OCI-LY1 (cell line): ENCODE data around the gene PTGES3L.
A peak's percentile ranks its signal among the peaks of the same experiment; 100 is the strongest.

Experiments
- H2AFZ ChIP-seq: fragments of 200-600 bp; sonication (generic), shearing (Covaris generic); 2 replicates; pipeline ENCODE4 v1.6.0; 2014; ENCODE audit warnings: antibody characterized with exemption, mild to moderate bottlenecking, low read length
- H3F3A ChIP-seq: fragments of 200-600 bp; sonication (generic), shearing (Covaris generic); 2 replicates; pipeline ENCODE4 v1.6.0; 2014; ENCODE audit warnings: mild to moderate bottlenecking, antibody characterized with exemption, low read length, moderate library complexity; ENCODE audit not compliant: insufficient read depth
- H3K27ac ChIP-seq: fragments of 200-600 bp; sonication (generic); 2 replicates; pipeline ENCODE4 v1.5.1; 2014; ENCODE audit warnings: low read length, mixed run types, mild to moderate bottlenecking, low read depth; ENCODE audit not compliant: poor library complexity, severe bottlenecking
- H3K27me3 ChIP-seq: fragments of 200-600 bp; sonication (generic); 2 replicates; pipeline ENCODE4 v1.6.0; 2014; ENCODE audit warnings: antibody characterized with exemption, mild to moderate bottlenecking, low read length, moderate library complexity; ENCODE audit not compliant: insufficient read depth
- H3K36me3 ChIP-seq: fragments of 200-600 bp; sonication (generic); 2 replicates; pipeline ENCODE4 v1.6.1; 2014; ENCODE audit warnings: mild to moderate bottlenecking, antibody characterized with exemption, low read length, moderate library complexity, mixed read lengths; ENCODE audit not compliant: insufficient read depth
- H3K4me1 ChIP-seq: fragments of 200-600 bp; sonication (generic); 2 replicates; pipeline ENCODE4 v1.5.1; 2014; ENCODE audit warnings: mild to moderate bottlenecking, low read length, moderate library complexity; ENCODE audit not compliant: insufficient read depth, severe bottlenecking
- H3K4me2 ChIP-seq: fragments of 200-600 bp; sonication (generic), shearing (Covaris generic); 2 replicates; pipeline ENCODE4 v1.6.1; 2014; ENCODE audit warnings: low read length
- H3K4me3 ChIP-seq: fragments of 200-600 bp; sonication (generic); 2 replicates; pipeline ENCODE4 v1.5.1; 2014; ENCODE audit warnings: low read length, low read depth, mild to moderate bottlenecking, mixed read lengths; ENCODE audit not compliant: poor library complexity, severe bottlenecking
- H3K79me2 ChIP-seq: fragments of 200-600 bp; shearing (Covaris generic); 2 replicates; pipeline ENCODE4 v1.6.1; 2016; ENCODE audit warnings: mixed run types, low read length, mixed read lengths; ENCODE audit not compliant: insufficient read depth
- H3K9ac ChIP-seq: fragments of 200-600 bp; sonication (generic), shearing (Covaris generic); 2 replicates; pipeline ENCODE4 v1.6.1; 2014; ENCODE audit warnings: mild to moderate bottlenecking, low read length, mixed read lengths
- H3K9me2 ChIP-seq: fragments of 200-600 bp; sonication (generic), shearing (Covaris generic); 2 replicates; pipeline ENCODE4 v1.6.1; 2014; ENCODE audit warnings: low read depth, mild to moderate bottlenecking, low read length, mixed read lengths
- H3K9me3 ChIP-seq: fragments of 200-600 bp; shearing (Covaris generic); 2 replicates; pipeline ENCODE4 v1.6.1; 2014; ENCODE audit warnings: low read length, mixed read lengths
- H4K20me1 ChIP-seq: fragments of 200-600 bp; sonication (generic), shearing (Covaris generic); 2 replicates; pipeline ENCODE4 v1.6.0; 2016; ENCODE audit warnings: mild to moderate bottlenecking, low read length; ENCODE audit not compliant: insufficient read depth
- CTCF ChIP-seq: fragments of 200-600 bp; sonication (generic), shearing (Covaris generic); IDR thresholded peaks from 2 replicates; pipeline ENCODE4 v1.5.1; 2017; ENCODE audit warnings: mild to moderate bottlenecking, antibody characterized with exemption, low read length, moderate library complexity, mixed read lengths
- EZH2 ChIP-seq: fragments of 200-600 bp; sonication (generic), shearing (Covaris generic); IDR thresholded peaks from 2 replicates; pipeline ENCODE4 v1.8.0; 2017; ENCODE audit warnings: borderline replicate concordance, mixed run types, mild to moderate bottlenecking, antibody characterized with exemption, low read length, moderate library complexity, mixed read lengths

PTGES3L gene

GRCh38 chr17:42946812-42947211 lies 33.1 kb downstream of the PTGES3L start:
- no peak overlapping the region for H3K27ac ChIP-seq
- no peaks in the 10 kb centered on the region for H3K79me2 ChIP-seq
- no peaks in the 10 kb centered on the region for H3K27me3 ChIP-seq
- H4K20me1 ChIP-seq = no peaks in the 10 kb centered on the region
- H3K36me3 ChIP-seq = peaks cover 34% of the 10 kb centered on the region
- H3F3A ChIP-seq = no peaks in the 10 kb centered on the region
- no peak overlapping the region for H3K4me2 ChIP-seq
- no peaks in the 10 kb centered on the region for H3K4me1 ChIP-seq
- H2AFZ ChIP-seq = no peak overlapping the region
- TF ChIP-seq CTCF = no peak
- TF ChIP-seq EZH2 = no peak
- H3K9ac ChIP-seq = no peak overlapping the region
- no peak overlapping the region for H3K4me3 ChIP-seq
- H3K9me2 ChIP-seq = no peaks in the 10 kb centered on the region
- no peaks in the 10 kb centered on the region for H3K9me3 ChIP-seq

- Histone ChIP-seq H3K4me1 (no peaks in the 10 kb centered on the region), H4K20me1 (no peaks in the 10 kb centered on the region), H3K27ac (no peak overlapping the region), H3K36me3 (peaks cover 10% of the 10 kb centered on the region; the same call in 1 of the 2 replicates), H3K9ac (no peak overlapping the region), H3K4me3 (no peak overlapping the region), H3K79me2 (no peaks in the 10 kb centered on the region), H3K27me3 (no peaks in the 10 kb centered on the region), H3F3A (no peaks in the 10 kb centered on the region), H3K4me2 (no peak overlapping the region), H3K9me3 (no peaks in the 10 kb centered on the region), H3K9me2 (no peaks in the 10 kb centered on the region), H2AFZ (no peak overlapping the region)
- TF ChIP-seq CTCF (no peak), EZH2 (no peak)
Measured at GRCh38 chr17:42944211-42944610, 35.7 kb downstream of the PTGES3L start.

DNA sequence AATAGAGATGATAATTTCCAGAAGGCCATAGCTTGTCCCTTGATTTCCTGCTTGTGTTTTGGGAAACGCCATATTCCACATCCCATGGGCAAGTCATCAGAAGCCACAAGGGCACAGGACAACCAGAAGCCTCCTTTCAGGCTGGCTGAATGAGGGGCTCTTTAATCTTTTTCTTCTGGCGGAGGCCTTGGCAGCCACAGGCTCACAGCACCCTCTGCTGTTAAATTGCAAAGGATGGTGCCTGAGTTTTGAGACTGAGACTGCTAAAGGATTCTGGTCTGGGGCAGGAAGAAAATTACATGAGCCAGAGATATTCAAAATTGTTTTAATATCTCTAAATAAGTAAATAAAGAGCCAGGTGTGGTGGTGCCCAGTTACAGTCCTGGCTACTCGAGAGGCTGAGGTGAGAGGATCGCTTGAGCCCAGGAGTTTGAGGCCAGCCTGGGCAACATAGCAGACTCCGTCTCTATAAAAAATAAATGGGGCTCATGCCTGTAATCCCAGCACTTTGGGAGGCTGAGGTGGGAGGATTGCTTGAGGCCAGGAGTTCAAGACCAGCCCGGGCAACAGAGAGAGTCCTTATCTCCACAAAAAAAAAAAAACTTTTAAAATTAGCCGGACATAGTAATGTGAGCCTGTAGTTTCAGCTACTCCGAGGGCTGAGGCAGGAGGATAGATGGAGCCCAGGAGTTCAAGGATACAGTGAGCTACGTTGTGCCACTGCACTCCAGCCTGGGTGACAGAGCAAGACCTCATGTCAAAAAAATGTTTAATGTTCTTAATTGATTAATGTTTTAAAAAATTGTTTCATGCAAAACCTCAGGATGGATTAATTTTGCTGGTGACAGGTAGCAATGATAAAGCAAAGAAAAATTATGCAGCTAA lies 41.9 kb downstream of the PTGES3L start:
- Histone ChIP-seq H3K4me3 (no peak overlapping the region), H3K27me3 (no peaks in the 10 kb centered on the region), H3F3A (no peaks in the 10 kb centered on the region), H3K9me2 (no peaks in the 10 kb centered on the region), H3K9me3 (no peaks in the 10 kb centered on the region), H3K27ac (no peak overlapping the region), H3K9ac (no peak overlapping the region), H3K36me3 (no peaks in the 10 kb centered on the region), H3K4me1 (no peaks in the 10 kb centered on the region), H3K4me2 (no peak overlapping the region), H4K20me1 (no peaks in the 10 kb centered on the region), H3K79me2 (no peaks in the 10 kb centered on the region), H2AFZ (no peak overlapping the region)
- no peak for TF ChIP-seq EZH2
- TF ChIP-seq CTCF = peak; percentile 79
